ENCODE data around the gene FAU. TPM values are rescaled to one million over a fixed set of nuclear protein-coding genes. Genes with fewer than 3 reads are reported as not detected.

Gene FAU
- total and polyA plus RNA-seq, 9 of the 15 experiments (the other 6 are each of a cell fraction or from before 2014, with no cell fraction given), result 433 to 1,827 (median 942) TPM

DNA sequence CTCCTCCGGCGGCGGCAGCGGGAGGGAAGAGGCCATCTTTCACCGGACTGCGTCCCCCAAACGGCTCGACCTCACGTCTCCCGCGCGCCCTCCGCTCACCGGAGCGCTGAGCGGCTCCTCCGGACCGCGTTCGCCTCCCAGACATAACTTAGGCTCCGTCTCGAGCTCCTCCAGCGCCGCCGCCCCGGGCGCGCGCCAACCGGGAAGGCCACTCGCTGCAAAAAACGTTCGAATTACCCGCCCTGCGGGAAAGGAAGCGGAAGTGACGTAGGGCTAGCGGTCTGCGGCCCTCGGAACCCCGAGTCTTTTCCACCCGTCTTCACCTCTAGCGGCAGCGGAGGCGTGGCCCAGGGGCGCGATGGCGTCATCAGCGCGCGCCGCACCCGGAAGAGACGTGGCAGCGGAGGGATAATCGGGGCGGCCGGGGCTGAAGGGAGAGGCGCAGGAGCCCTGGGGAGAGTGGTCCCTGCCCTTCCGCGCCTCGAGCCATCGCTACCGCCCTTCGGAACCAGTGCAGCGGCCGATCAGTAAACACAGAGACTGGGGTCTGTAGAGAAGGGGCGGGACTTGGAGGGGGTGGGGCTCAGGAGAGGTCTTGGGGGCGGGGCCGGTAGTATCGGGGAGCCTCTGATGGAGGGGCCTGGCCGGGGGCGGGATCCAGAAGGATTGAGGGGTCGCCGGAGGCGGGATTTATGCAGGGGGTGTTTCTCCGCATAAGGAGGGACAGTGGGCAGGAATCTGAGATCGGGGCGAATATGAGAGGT, 37.9 kb downstream of the FAU start, which contains the start of the genes CDCA5 and ZFPL1 (continued):
- TF ChIP-seq, protein P1, sequence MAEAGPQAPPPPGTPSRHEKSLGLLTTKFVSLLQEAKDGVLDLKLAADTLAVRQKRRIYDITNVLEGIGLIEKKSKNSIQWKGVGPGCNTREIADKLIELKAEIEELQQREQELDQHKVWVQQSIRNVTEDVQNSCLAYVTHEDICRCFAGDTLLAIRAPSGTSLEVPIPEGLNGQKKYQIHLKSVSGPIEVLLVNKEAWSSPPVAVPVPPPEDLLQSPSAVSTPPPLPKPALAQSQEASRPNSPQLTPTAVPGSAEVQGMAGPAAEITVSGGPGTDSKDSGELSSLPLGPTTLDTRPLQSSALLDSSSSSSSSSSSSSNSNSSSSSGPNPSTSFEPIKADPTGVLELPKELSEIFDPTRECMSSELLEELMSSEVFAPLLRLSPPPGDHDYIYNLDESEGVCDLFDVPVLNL (CRISPR knock-in tag; IDR thresholded peaks at IDR 0.05; ENCODE audit: low read depth), result peak; percentile 100
- TF ChIP-seq CXXC5 (CRISPR knock-in tag; IDR thresholded peaks at IDR 0.05) (peak; percentile 96), PHB (CRISPR knock-in tag; IDR thresholded peaks at IDR 0.05) (no peak), GABPB2 (CRISPR knock-in tag; conservative IDR thresholded peaks at IDR 0.05) (no peak), CC2D1A (IDR thresholded peaks at IDR 0.05) (no peak), ZNF143 (CRISPR knock-in tag; IDR thresholded peaks at IDR 0.05) (no peak), ILK (tag; IDR thresholded peaks at IDR 0.05; ENCODE audit: borderline replicate concordance, low read depth) (no peak), NFIC (IDR thresholded peaks at IDR 0.05) (no peak; the same call in 1 of the 2 replicates), ZBED1 (IDR thresholded peaks at IDR 0.05) (no peak), E2F3 (CRISPR knock-in tag; IDR thresholded peaks at IDR 0.05) (peak; percentile 94), ZNF239 (CRISPR knock-in tag; IDR thresholded peaks at IDR 0.05) (no peak), NCOA6 (IDR thresholded peaks at IDR 0.05) (no peak), TARDBP (IDR thresholded peaks at IDR 0.05) (peak; percentile 13; the same call in 1 of the 2 replicates), PHF21A (IDR thresholded peaks at IDR 0.05; ENCODE audit: borderline replicate concordance, low read depth) (no peak), ESRRB (CRISPR knock-in tag; IDR thresholded peaks at IDR 0.05; ENCODE audit: borderline replicate concordance) (no peak), MIER1 (IDR thresholded peaks at IDR 0.05; ENCODE audit: low read depth) (no peak), HNRNPK (IDR thresholded peaks at IDR 0.05; ENCODE audit: low read depth, low read length, poor library complexity, severe bottlenecking) (no peak)
- TF ChIP-seq, protein P2, sequence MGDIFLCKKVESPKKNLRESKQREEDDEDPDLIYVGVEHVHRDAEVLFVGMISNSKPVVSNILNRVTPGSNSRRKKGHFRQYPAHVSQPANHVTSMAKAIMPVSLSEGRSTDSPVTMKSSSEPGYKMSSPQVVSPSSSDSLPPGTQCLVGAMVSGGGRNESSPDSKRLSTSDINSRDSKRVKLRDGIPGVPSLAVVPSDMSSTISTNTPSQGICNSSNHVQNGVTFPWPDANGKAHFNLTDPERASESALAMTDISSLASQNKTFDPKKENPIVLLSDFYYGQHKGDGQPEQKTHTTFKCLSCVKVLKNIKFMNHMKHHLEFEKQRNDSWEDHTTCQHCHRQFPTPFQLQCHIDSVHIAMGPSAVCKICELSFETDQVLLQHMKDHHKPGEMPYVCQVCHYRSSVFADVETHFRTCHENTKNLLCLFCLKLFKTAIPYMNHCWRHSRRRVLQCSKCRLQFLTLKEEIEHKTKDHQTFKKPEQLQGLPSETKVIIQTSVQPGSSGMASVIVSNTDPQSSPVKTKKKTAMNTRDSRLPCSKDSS (IDR thresholded peaks at IDR 0.05; ENCODE audit: low read depth, partially characterized antibody), result no peak
- TF ChIP-seq, protein P3, sequence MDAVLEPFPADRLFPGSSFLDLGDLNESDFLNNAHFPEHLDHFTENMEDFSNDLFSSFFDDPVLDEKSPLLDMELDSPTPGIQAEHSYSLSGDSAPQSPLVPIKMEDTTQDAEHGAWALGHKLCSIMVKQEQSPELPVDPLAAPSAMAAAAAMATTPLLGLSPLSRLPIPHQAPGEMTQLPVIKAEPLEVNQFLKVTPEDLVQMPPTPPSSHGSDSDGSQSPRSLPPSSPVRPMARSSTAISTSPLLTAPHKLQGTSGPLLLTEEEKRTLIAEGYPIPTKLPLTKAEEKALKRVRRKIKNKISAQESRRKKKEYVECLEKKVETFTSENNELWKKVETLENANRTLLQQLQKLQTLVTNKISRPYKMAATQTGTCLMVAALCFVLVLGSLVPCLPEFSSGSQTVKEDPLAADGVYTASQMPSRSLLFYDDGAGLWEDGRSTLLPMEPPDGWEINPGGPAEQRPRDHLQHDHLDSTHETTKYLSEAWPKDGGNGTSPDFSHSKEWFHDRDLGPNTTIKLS (IDR thresholded peaks at IDR 0.05; ENCODE audit: borderline replicate concordance, low read depth), result peak; percentile 100
- TF ChIP-seq, protein P4, sequence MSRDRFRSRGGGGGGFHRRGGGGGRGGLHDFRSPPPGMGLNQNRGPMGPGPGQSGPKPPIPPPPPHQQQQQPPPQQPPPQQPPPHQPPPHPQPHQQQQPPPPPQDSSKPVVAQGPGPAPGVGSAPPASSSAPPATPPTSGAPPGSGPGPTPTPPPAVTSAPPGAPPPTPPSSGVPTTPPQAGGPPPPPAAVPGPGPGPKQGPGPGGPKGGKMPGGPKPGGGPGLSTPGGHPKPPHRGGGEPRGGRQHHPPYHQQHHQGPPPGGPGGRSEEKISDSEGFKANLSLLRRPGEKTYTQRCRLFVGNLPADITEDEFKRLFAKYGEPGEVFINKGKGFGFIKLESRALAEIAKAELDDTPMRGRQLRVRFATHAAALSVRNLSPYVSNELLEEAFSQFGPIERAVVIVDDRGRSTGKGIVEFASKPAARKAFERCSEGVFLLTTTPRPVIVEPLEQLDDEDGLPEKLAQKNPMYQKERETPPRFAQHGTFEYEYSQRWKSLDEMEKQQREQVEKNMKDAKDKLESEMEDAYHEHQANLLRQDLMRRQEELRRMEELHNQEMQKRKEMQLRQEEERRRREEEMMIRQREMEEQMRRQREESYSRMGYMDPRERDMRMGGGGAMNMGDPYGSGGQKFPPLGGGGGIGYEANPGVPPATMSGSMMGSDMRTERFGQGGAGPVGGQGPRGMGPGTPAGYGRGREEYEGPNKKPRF (IDR thresholded peaks at IDR 0.05; ENCODE audit: low read depth, low read length), result no peak
- TF ChIP-seq, protein P5, sequence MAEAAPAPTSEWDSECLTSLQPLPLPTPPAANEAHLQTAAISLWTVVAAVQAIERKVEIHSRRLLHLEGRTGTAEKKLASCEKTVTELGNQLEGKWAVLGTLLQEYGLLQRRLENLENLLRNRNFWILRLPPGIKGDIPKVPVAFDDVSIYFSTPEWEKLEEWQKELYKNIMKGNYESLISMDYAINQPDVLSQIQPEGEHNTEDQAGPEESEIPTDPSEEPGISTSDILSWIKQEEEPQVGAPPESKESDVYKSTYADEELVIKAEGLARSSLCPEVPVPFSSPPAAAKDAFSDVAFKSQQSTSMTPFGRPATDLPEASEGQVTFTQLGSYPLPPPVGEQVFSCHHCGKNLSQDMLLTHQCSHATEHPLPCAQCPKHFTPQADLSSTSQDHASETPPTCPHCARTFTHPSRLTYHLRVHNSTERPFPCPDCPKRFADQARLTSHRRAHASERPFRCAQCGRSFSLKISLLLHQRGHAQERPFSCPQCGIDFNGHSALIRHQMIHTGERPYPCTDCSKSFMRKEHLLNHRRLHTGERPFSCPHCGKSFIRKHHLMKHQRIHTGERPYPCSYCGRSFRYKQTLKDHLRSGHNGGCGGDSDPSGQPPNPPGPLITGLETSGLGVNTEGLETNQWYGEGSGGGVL (CRISPR knock-in tag; IDR thresholded peaks at IDR 0.05), result no peak
